Neuronal stem cell (in vitro differentiated cells): ENCODE data around the gene CMC4.

Experiments used
- DNase-seq: peaks from one replicate; pipeline ENCODE4 v3.0.0-alpha.2; 2013; ENCODE audit warnings: low spot score
- H2AFZ ChIP-seq: one replicate; pipeline ENCODE4 v1.6.1; 2013; ENCODE audit warnings: mild to moderate bottlenecking, low read length, inconsistent platforms
- H2AK5ac ChIP-seq: 2 replicates; pipeline ENCODE4 v1.6.1; 2013; ENCODE audit warnings: low read depth, mild to moderate bottlenecking, inconsistent platforms, low read length, moderate library complexity, mixed read lengths
- H2BK120ac ChIP-seq: 2 replicates; pipeline ENCODE4 v1.6.1; 2013; ENCODE audit warnings: low read depth, mild to moderate bottlenecking, inconsistent platforms, low read length, moderate library complexity, mixed read lengths
- H2BK12ac ChIP-seq: one replicate; pipeline ENCODE4 v1.6.1; 2013; ENCODE audit warnings: low read length, inconsistent platforms
- H2BK15ac ChIP-seq: 2 replicates; pipeline ENCODE4 v1.6.1; 2013; ENCODE audit warnings: mild to moderate bottlenecking, low read length, inconsistent platforms, mixed read lengths
- H2BK5ac ChIP-seq: one replicate; pipeline ENCODE4 v1.6.1; 2013; ENCODE audit warnings: inconsistent platforms, mild to moderate bottlenecking, low read length, moderate library complexity
- H3K14ac ChIP-seq: one replicate; pipeline ENCODE4 v1.6.1; 2013; ENCODE audit warnings: low read length, inconsistent platforms
- H3K18ac ChIP-seq: 2 replicates; pipeline ENCODE4 v1.6.1; 2013; ENCODE audit warnings: low read length, inconsistent platforms
- H3K23ac ChIP-seq: 2 replicates; pipeline ENCODE4 v1.6.1; 2013; ENCODE audit warnings: low read depth, mild to moderate bottlenecking, mixed read lengths, low read length, inconsistent platforms; ENCODE audit not compliant: poor library complexity
- H3K27ac ChIP-seq: replicated peaks from 3 replicates; pipeline ENCODE4 v1.5.1; 2013; ENCODE audit warnings: low read length, inconsistent platforms
- H3K27me3 ChIP-seq, 3 experiments: 2 replicates each; pipeline ENCODE4 v1.6.1; 2013; ENCODE audit warnings: low read length in 3 of 3, mild to moderate bottlenecking in 2 of 3, inconsistent platforms in 1 of 3, low read depth in 1 of 3, mixed read lengths in 1 of 3, moderate library complexity in 1 of 3; ENCODE audit not compliant: control insufficient read depth in 3 of 3, insufficient read depth in 3 of 3
- H3K36me3 ChIP-seq, 2 donors: replicated peaks in 1 of 2; 2 replicates each; pipeline ENCODE4 v1.6.1; 2013; ENCODE audit warnings: low read length in 2 of 2; ENCODE audit not compliant: control insufficient read depth in 2 of 2, insufficient read depth in 2 of 2
- H3K4ac ChIP-seq: 2 replicates; pipeline ENCODE4 v1.6.1; 2013; ENCODE audit warnings: inconsistent platforms, mild to moderate bottlenecking, low read length, moderate library complexity
- H3K4me1 ChIP-seq, 2 donors: 1 replicate in 1 of 2; 2 replicates in 1 of 2; pipeline ENCODE4 v1.6.1; 2013; ENCODE audit warnings: low read length in 2 of 2, low read depth in 1 of 2; ENCODE audit not compliant: control insufficient read depth in 2 of 2, insufficient read depth in 1 of 2
- H3K4me2 ChIP-seq: one replicate; pipeline ENCODE4 v1.6.1; 2013; ENCODE audit warnings: mild to moderate bottlenecking, low read length, inconsistent platforms; ENCODE audit not compliant: insufficient read depth, poor library complexity, severe bottlenecking
- H3K4me3 ChIP-seq, 2 donors: 2 replicates each; pipeline ENCODE4 v1.5.1; 2013; ENCODE audit warnings: low read length in 2 of 2, mild to moderate bottlenecking in 2 of 2, inconsistent platforms in 1 of 2, moderate library complexity in 1 of 2
- H3K79me1 ChIP-seq: one replicate; pipeline ENCODE4 v1.6.1; 2013; ENCODE audit warnings: low read depth, mild to moderate bottlenecking, inconsistent platforms, low read length, moderate library complexity
- H3K9ac ChIP-seq: one replicate; pipeline ENCODE4 v1.6.1; 2013; ENCODE audit warnings: mild to moderate bottlenecking, low read depth, low read length, inconsistent platforms; ENCODE audit not compliant: poor library complexity
- H3K9me3 ChIP-seq, 2 donors: replicated peaks in 1 of 2; 2 replicates each; pipeline versions ENCODE3 to v1.6.1; 2013; ENCODE audit warnings: low read length in 2 of 2, mild to moderate bottlenecking in 2 of 2, inconsistent platforms in 1 of 2, low read depth in 1 of 2, mixed read lengths in 1 of 2, moderate library complexity in 1 of 2; ENCODE audit not compliant: control insufficient read depth in 2 of 2, insufficient read depth in 1 of 2
- H4K8ac ChIP-seq: one replicate; pipeline ENCODE4 v1.6.1; 2013; ENCODE audit warnings: low read depth, mild to moderate bottlenecking, inconsistent platforms, low read length, moderate library complexity
- H4K91ac ChIP-seq: one replicate; pipeline ENCODE4 v1.6.1; 2013; ENCODE audit warnings: low read length, low read depth, mild to moderate bottlenecking, inconsistent platforms; ENCODE audit not compliant: poor library complexity
- WGBS, 2 donors: extraction: QIAGEN DNeasy Blood & Tissue Kit; methylation state at CpG; one replicate each; pipeline ENCODE4 v1.1.7; 2013; ENCODE audit warnings: missing lambda C conversion rate in 2 of 2, mixed read lengths in 1 of 2; ENCODE audit not compliant: insufficient read length in 2 of 2, insufficient replicate concordance in 1 of 2; ENCODE audit errors: extremely low coverage in 2 of 2; 5-methylcytosine and 5-hydroxymethylcytosine counted together

Gene CMC4

GRCh38 chrX:155069414-155069813 is 1.5 kb downstream of the CMC4 start:
- H3K4ac ChIP-seq: no peak overlapping the region
- no peak overlapping the region for H3K18ac ChIP-seq
- H4K91ac ChIP-seq: no peak overlapping the region
- H2BK15ac ChIP-seq: no peak overlapping the region
- H2BK12ac ChIP-seq: no peak overlapping the region
- no peak overlapping the region for H3K14ac ChIP-seq
- no peak overlapping the region for H3K4me2 ChIP-seq
- no peak overlapping the region for H3K4me3 ChIP-seq
- no peaks in the 10 kb centered on the region for H3K27me3 ChIP-seq
- no peak overlapping the region for H2BK120ac ChIP-seq
- no peak overlapping the region for H3K27ac ChIP-seq
- no CpG with 5 or more reads among the region's 1 CpG for WGBS, 2 donors
- peaks cover 0 to 18% of the 10 kb centered on the region in 2 donors for H3K36me3 ChIP-seq
- no peak overlapping the region for H3K9ac ChIP-seq
- H3K9me3 ChIP-seq: no peaks in the 10 kb centered on the region
- no peak overlapping the region for H2AFZ ChIP-seq
- H2BK5ac ChIP-seq: no peak overlapping the region
- no peak overlapping the region for H3K23ac ChIP-seq
- H3K79me1 ChIP-seq: no peaks in the 10 kb centered on the region
- H4K8ac ChIP-seq: no peak overlapping the region
- DNase-seq: no peak
- H2AK5ac ChIP-seq: no peak overlapping the region
- H3K4me1 ChIP-seq: peaks cover 1 to 5% of the 10 kb centered on the region in 2 donors

GRCh38 chrX:155068165-155068564 is 2.8 kb downstream of the CMC4 start:
- no peak overlapping the region for H3K4me3 ChIP-seq
- H3K79me1 ChIP-seq: no peaks in the 10 kb centered on the region
- no peak overlapping the region for H3K9ac ChIP-seq
- H3K18ac ChIP-seq: no peak overlapping the region
- no peak overlapping the region for H4K91ac ChIP-seq
- no peak overlapping the region for H2BK12ac ChIP-seq
- no peak for DNase-seq
- peaks cover 0 to 8% of the 10 kb centered on the region in 2 donors for H3K36me3 ChIP-seq
- no peak overlapping the region for H2BK5ac ChIP-seq
- H3K14ac ChIP-seq: no peak overlapping the region
- no peak overlapping the region for H3K4me2 ChIP-seq
- H3K27me3 ChIP-seq: no peaks in the 10 kb centered on the region
- peaks cover 1 to 5% of the 10 kb centered on the region in 2 donors for H3K4me1 ChIP-seq
- H3K27ac ChIP-seq: no peak overlapping the region
- H3K9me3 ChIP-seq: no peaks in the 10 kb centered on the region
- H2BK15ac ChIP-seq: no peak overlapping the region
- no peak overlapping the region for H2AFZ ChIP-seq
- H3K23ac ChIP-seq: no peak overlapping the region
- H2BK120ac ChIP-seq: no peak overlapping the region
- no peak overlapping the region for H3K4ac ChIP-seq
- no peak overlapping the region for H2AK5ac ChIP-seq
- no peak overlapping the region for H4K8ac ChIP-seq
- no CpG with 5 or more reads among the region's 1 CpG for WGBS, 2 donors

- H2BK5ac ChIP-seq: no peak overlapping the region
- no peak overlapping the region for H3K4me3 ChIP-seq
- H2BK120ac ChIP-seq: no peak overlapping the region
- WGBS, 2 donors: no CpG with 5 or more reads among the region's 8 CpGs
- no peak overlapping the region for H2BK12ac ChIP-seq
- H3K27ac ChIP-seq: no peak overlapping the region
- no peak overlapping the region for H3K18ac ChIP-seq
- peaks cover 0 to 21% of the 10 kb centered on the region in 2 donors for H3K36me3 ChIP-seq
- no peak overlapping the region for H3K4me2 ChIP-seq
- H3K4ac ChIP-seq: no peak overlapping the region
- no peak overlapping the region for H4K91ac ChIP-seq
- no peak overlapping the region for H2BK15ac ChIP-seq
- H2AK5ac ChIP-seq: no peak overlapping the region
- no peak for DNase-seq
- H3K14ac ChIP-seq: no peak overlapping the region
- peaks cover 1 to 5% of the 10 kb centered on the region in 2 donors for H3K4me1 ChIP-seq
- no peaks in the 10 kb centered on the region for H3K9me3 ChIP-seq
- no peak overlapping the region for H3K9ac ChIP-seq
- no peaks in the 10 kb centered on the region for H3K27me3 ChIP-seq
- no peak overlapping the region for H3K23ac ChIP-seq
- no peak overlapping the region for H4K8ac ChIP-seq
- H2AFZ ChIP-seq: no peak overlapping the region
- no peaks in the 10 kb centered on the region for H3K79me1 ChIP-seq
These were observed 5.8 kb downstream of the CMC4 start for GRCh38 chrX:155065035-155065734.

GRCh38 chrX:155061760-155062159 is 9.2 kb downstream of the CMC4 start:
- no peak overlapping the region for H3K4ac ChIP-seq
- H3K79me1 ChIP-seq: no peaks in the 10 kb centered on the region
- H2AK5ac ChIP-seq: no peak overlapping the region
- peaks cover 0 to 31% of the 10 kb centered on the region in 2 donors for H3K36me3 ChIP-seq
- H3K9ac ChIP-seq: no peak overlapping the region
- no peak overlapping the region for H2BK120ac ChIP-seq
- no peak overlapping the region for H2AFZ ChIP-seq
- no CpG with 5 or more reads among the region's 4 CpGs for WGBS, 2 donors
- H3K4me1 ChIP-seq: peaks cover 0 to 5% of the 10 kb centered on the region in 2 donors
- H3K23ac ChIP-seq: no peak overlapping the region
- no peak overlapping the region for H3K4me3 ChIP-seq
- no peak overlapping the region for H3K18ac ChIP-seq
- no peak overlapping the region for H3K14ac ChIP-seq
- no peak overlapping the region for H4K91ac ChIP-seq
- no peak overlapping the region for H2BK12ac ChIP-seq
- H4K8ac ChIP-seq: no peak overlapping the region
- H2BK15ac ChIP-seq: no peak overlapping the region
- no peak overlapping the region for H2BK5ac ChIP-seq
- H3K27me3 ChIP-seq: no peaks in the 10 kb centered on the region
- no peak overlapping the region for H3K4me2 ChIP-seq
- no peak overlapping the region for H3K27ac ChIP-seq
- no peaks in the 10 kb centered on the region for H3K9me3 ChIP-seq
- DNase-seq: no peak
